OCI-LY7 (cell line): ENCODE results near the gene WTIP.

Experiments used
- CTCF ChIP-seq: fragments of 200-600 bp; sonication (generic); conservative IDR thresholded peaks from 2 replicates; pipeline ENCODE4 v1.5.1; 2014; ENCODE audit warnings: mild to moderate bottlenecking, antibody characterized with exemption, low read length, moderate library complexity, mixed read lengths
- EZH2phosphoT487 ChIP-seq: fragments of 200-600 bp; sonication (generic); IDR thresholded peaks from 2 replicates; pipeline ENCODE4 v1.6.1; 2018; ENCODE audit warnings: low read depth, borderline replicate concordance, mild to moderate bottlenecking, mixed run types, antibody characterized with exemption, low read length, moderate library complexity, mixed read lengths

GRCh38 chr19:34489175-34489574 lies 7.6 kb downstream of the WTIP start:
- TF ChIP-seq CTCF (no peak), EZH2phosphoT487 (no peak)
